LNCaP clone FGC (cell line): Measurements from ENCODE around the gene HIBADH.
A peak's percentile ranks its signal among the peaks of the same experiment; 100 is the strongest.

ENCODE experiments used
- DNase-seq: peaks from one replicate; pipeline ENCODE4 v3.0.0-alpha.2; 2011; ENCODE audit warnings: low read depth
- H3K4me3 ChIP-seq: 2 replicates; pipeline ENCODE4 v1.5.1; 2011; ENCODE audit warnings: mild to moderate bottlenecking, low read depth, low read length, control low read depth
- TF ChIP-seq, protein P1 (sequence below): IDR thresholded peaks from 2 replicates; pipeline ENCODE4 v1.5.1; 2012; ENCODE audit warnings: mild to moderate bottlenecking; ENCODE audit not compliant: control insufficient read depth, insufficient read depth; ENCODE audit errors: extremely low read depth

HIBADH gene

GRCh38 chr7:27523321-27523720 is 139.4 kb downstream of the HIBADH start:
- TF ChIP-seq, protein P1, sequence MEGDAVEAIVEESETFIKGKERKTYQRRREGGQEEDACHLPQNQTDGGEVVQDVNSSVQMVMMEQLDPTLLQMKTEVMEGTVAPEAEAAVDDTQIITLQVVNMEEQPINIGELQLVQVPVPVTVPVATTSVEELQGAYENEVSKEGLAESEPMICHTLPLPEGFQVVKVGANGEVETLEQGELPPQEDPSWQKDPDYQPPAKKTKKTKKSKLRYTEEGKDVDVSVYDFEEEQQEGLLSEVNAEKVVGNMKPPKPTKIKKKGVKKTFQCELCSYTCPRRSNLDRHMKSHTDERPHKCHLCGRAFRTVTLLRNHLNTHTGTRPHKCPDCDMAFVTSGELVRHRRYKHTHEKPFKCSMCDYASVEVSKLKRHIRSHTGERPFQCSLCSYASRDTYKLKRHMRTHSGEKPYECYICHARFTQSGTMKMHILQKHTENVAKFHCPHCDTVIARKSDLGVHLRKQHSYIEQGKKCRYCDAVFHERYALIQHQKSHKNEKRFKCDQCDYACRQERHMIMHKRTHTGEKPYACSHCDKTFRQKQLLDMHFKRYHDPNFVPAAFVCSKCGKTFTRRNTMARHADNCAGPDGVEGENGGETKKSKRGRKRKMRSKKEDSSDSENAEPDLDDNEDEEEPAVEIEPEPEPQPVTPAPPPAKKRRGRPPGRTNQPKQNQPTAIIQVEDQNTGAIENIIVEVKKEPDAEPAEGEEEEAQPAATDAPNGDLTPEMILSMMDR = no peak

GRCh38 chr7:27522566-27522965 is 140.1 kb downstream of the HIBADH start:
- TF ChIP-seq, protein P1 = no peak
- no peak overlapping the region for H3K4me3 ChIP-seq
- no peak for DNase-seq

More at GRCh38 chr7:27523321-27523720, 139.4 kb downstream of the HIBADH start:
- H3K4me3 ChIP-seq = no peak overlapping the region
- no peak for DNase-seq

DNA sequence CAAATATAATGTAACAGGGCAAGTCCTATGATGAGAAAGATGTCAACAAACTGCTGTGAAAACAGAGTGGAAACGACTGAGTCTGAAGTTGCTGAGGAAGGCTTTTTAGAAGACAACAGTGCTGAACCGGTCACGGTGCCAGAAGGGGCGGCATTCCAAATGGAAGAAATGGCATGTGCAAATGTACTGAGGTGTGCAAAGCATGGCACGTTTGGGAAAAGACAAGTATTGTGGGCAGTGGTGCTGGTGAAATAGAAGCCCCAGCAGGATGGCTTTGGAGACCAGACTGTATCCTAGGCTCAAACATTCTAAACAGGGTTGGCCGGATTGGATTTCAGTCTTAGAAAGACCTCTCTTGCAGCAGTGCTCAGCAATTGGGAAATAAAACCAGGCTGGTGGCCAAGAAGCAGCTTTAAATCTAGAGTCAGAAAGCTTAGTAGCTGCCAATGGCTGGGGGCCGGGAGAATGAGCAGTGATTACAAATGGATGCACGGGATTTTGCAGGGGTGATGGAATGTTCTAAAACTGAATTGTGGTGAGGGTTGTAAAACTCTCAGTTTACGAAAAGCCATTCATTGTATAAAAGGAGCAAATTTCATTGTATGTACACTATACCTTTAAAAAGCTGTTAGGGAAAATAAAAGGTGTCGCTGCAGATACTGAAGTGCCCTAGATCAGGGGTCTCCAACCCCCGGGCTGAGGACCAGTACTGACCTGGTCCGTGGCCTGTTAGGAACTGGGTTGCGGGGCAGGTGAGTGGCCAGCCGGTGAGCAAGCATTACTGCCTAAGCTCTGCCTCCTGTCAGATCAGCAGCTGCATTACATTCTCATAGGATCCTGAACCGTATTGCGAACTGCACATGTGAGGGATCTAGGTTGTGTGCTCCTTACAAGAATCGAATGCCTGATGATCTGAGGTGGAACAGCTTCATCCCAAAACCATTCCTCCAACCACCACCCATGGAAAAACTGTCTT is 141.6 kb downstream of the HIBADH start:
- DNase-seq = no peak
- TF ChIP-seq, protein P1 = no peak
- H3K4me3 ChIP-seq = no peak overlapping the region

DNA sequence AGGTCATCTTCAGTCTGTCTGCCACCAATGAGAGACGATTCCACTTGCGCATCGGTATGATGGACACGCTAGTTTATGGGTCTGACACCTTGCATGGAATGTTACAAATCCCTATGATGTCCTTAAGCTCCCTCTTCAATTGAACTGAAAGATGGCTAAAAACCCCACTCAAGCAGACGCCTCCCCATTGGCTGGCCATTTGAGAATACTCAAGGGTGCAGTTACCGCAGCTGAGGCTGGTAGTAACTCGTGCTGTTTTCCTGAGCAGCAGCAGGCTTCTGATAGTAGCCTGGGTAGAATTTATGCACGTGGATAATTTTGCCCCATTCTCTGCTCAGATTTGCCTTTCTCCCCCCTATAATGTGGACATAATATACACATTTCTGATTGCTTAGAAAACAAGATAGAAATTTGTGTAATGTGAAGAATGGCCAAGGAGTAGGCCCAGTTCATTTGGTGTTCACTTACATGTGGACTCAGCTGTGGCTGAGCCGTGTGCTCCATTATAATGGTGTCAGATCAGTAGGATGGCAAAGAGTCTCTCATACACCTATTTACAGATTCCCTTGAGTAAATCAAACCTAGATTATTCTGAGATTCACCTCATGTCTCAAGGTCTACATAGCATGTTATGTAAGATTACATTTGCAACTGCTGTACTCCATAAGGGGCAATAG is 142.8 kb downstream of the HIBADH start:
- no peak for DNase-seq
- no peak overlapping the region for H3K4me3 ChIP-seq
- TF ChIP-seq, protein P1 = no peak

DNA sequence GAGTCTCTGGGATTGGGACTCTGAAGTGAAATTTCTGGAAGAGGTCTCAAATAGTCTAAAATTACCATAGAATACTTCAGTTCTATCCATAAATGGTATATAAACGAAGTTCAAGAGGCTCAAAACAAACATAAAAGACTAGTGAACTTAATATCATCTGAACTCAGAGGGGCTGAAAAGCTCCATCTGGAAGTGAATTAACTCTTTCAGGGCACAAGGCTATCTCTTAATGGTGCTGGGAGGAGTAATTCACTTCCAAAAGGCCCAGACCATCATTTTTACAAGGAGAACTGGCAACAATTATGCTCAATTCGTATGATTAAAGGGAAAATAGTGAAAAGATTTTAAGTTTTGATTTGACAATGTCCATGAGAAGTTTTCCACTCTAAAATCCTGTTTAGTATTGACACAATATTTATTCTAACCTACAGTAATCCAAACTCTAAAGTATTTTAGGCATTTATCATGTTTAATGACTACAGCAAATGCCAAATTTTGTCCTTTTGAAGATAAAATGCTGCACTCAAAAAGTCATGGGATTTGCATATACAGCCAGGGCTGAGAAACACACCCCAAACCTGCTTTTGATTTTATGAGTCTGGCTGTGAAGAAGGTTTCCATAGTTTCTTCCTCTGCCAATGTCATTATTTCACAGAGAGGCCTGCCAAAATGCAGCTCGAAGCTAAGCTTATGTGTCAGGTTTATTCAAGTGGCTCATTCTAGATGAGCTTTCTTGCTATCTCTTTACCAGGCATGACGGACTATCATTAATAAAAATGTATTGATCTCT is 143.9 kb downstream of the HIBADH start:
- no peak overlapping the region for H3K4me3 ChIP-seq
- peak; percentile 35 for DNase-seq
- TF ChIP-seq, protein P1 = no peak

- no peak overlapping the region for H3K4me3 ChIP-seq
- TF ChIP-seq, protein P1 = no peak
- DNase-seq = no peak
Measured at GRCh38 chr7:27516421-27516820, 146.3 kb downstream of the HIBADH start.
